ENCODE results near the gene RAPGEF5.

RAPGEF5 gene

DNA sequence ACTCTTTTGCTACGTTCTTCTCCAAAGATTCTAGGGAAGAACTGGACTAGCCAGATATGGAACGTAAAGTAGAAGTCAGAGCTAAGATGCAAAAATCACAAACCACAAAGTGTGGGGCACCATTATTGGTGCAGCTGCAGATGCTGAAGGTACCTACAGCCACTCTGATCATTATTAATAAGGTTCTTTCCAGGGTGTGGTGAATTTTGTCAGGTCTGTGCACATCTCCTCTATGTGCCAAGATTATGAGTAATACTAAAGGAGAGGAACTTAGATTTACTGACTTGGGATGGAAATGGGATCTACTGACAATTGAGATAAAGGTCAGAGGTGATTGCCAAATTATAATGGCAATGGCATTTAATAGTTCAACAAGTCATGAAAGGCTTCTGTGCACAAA, 148.2 kb downstream of the RAPGEF5 start:
- no peak for TF ChIP-seq REST (IDR thresholded peaks at IDR 0.05; ENCODE audit: insufficient replicate concordance, low read depth)
- TF ChIP-seq SPI1 (IDR thresholded peaks at IDR 0.05; ENCODE audit: borderline replicate concordance, low read depth): no peak
- no peak for TF ChIP-seq POLR2AphosphoS5 (IDR thresholded peaks at IDR 0.05; ENCODE audit: low read depth)
- TF ChIP-seq GABPA (IDR thresholded peaks at IDR 0.05; ENCODE audit: low read depth): no peak
- no peak for TF ChIP-seq CTCF (IDR thresholded peaks at IDR 0.05; ENCODE audit: insufficient read depth, low read length)
- no peak overlapping the region for H3K27ac ChIP-seq (replicated peaks)
- no peak overlapping the region for H3K4me3 ChIP-seq (replicated peaks; ENCODE audit: insufficient read depth, low read length)
- no peak for DNase-seq (ENCODE audit: low read depth in 1 of 2, low spot score in 1 of 2)
- peaks cover 7% of the 10 kb centered on the region for H3K27me3 ChIP-seq (ENCODE audit: insufficient read depth, poor library complexity, severe bottlenecking)

- DNase-seq (ENCODE audit: low read depth in 1 of 2, low spot score in 1 of 2): no peak
- Histone ChIP-seq H3K27ac (replicated peaks) (no peak overlapping the region), H3K4me3 (replicated peaks; ENCODE audit: insufficient read depth, low read length) (no peak overlapping the region), H3K27me3 (ENCODE audit: insufficient read depth, poor library complexity, severe bottlenecking) (peaks cover 7% of the 10 kb centered on the region)
- no peak for TF ChIP-seq POLR2AphosphoS5 (IDR thresholded peaks at IDR 0.05; ENCODE audit: low read depth)
- TF ChIP-seq GABPA (IDR thresholded peaks at IDR 0.05; ENCODE audit: low read depth): no peak
These were observed 149.2 kb downstream of the RAPGEF5 start for GRCh38 chr7:22207724-22208225.

DNA sequence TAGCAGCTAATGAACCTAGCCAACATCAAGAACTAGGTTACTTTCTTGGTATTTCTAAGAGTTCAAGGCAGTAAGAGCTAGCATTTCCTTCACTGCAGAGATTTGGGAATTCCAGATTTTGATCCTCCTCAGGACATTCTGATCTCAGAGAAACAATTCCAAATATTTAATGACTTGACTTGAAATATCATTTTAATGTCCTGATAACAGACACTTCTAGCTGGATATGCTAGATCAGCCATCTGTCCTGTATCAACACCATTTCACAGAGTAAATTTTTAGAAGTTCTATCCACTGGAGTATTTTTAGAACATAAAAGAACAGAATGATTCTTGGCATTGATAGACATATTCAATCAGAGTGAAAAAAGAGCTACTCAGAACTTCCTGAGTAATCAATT, 151.3 kb downstream of the RAPGEF5 start:
- no peak for DNase-seq (ENCODE audit: low read depth in 1 of 2, low spot score in 1 of 2)
- Histone ChIP-seq H3K27me3 (ENCODE audit: insufficient read depth, poor library complexity, severe bottlenecking) (peaks cover 9% of the 10 kb centered on the region), H3K27ac (replicated peaks) (no peak overlapping the region), H3K4me3 (replicated peaks; ENCODE audit: insufficient read depth, low read length) (no peak overlapping the region)
- TF ChIP-seq CTCF (IDR thresholded peaks at IDR 0.05; ENCODE audit: insufficient read depth, low read length): no peak
- no peak for TF ChIP-seq REST (IDR thresholded peaks at IDR 0.05; ENCODE audit: insufficient replicate concordance, low read depth)
- TF ChIP-seq SPI1 (IDR thresholded peaks at IDR 0.05; ENCODE audit: borderline replicate concordance, low read depth): no peak
- TF ChIP-seq GABPA (IDR thresholded peaks at IDR 0.05; ENCODE audit: low read depth): no peak
- TF ChIP-seq POLR2AphosphoS5 (IDR thresholded peaks at IDR 0.05; ENCODE audit: low read depth): no peak

DNA sequence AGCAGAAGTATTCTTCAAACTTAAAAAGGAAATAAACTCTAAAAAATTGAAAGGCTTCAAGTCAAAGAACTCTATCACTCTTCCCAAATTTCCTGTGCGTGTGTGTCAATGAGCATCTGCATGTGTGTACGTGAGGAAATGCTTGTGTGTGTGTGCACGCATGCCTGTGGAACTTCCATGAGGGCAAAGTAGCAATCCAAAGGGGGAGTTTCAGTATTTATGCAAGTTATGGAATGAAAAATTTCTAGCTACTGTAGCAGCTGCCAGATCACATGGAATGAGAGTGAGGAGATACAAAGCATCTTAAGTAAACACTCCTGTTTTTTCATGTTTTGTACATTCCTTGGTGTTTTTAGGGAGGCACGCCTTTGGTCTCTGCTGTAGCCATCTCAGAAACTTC, 152.6 kb downstream of the RAPGEF5 start:
- no peak for TF ChIP-seq SPI1 (IDR thresholded peaks at IDR 0.05; ENCODE audit: borderline replicate concordance, low read depth)
- no peak for TF ChIP-seq REST (IDR thresholded peaks at IDR 0.05; ENCODE audit: insufficient replicate concordance, low read depth)
- no peak for TF ChIP-seq CTCF (IDR thresholded peaks at IDR 0.05; ENCODE audit: insufficient read depth, low read length)
- no peak for TF ChIP-seq GABPA (IDR thresholded peaks at IDR 0.05; ENCODE audit: low read depth)
- no peak for TF ChIP-seq POLR2AphosphoS5 (IDR thresholded peaks at IDR 0.05; ENCODE audit: low read depth)
- no peak overlapping the region for H3K27ac ChIP-seq (replicated peaks)
- peaks cover 7% of the 10 kb centered on the region for H3K27me3 ChIP-seq (ENCODE audit: insufficient read depth, poor library complexity, severe bottlenecking)
- no peak for DNase-seq (ENCODE audit: low read depth in 1 of 2, low spot score in 1 of 2)
- no peak overlapping the region for H3K4me3 ChIP-seq (replicated peaks; ENCODE audit: insufficient read depth, low read length)

All from HL-60 (cell line).